Nephron (organoid): ENCODE results near the gene CYTH1.

Experiments used
- H3K27ac Mint-ChIP-seq, 3 experiments: 2 replicates each; pipeline ENCODE4 v1.8.0; 2020; ENCODE audit warnings: mixed read lengths in 3 of 3, mild to moderate bottlenecking in 2 of 3, moderate library complexity in 1 of 3
- H3K27me3 Mint-ChIP-seq: 2 replicates; pipeline ENCODE4 v1.8.0; 2021; ENCODE audit warnings: low read depth, mild to moderate bottlenecking, moderate library complexity, mixed read lengths
- H3K36me3 Mint-ChIP-seq: 2 replicates; pipeline ENCODE4 v1.8.0; 2020; ENCODE audit warnings: low read depth, mixed read lengths
- H3K4me1 Mint-ChIP-seq: 2 replicates; pipeline ENCODE4 v1.8.0; 2020; ENCODE audit warnings: mixed read lengths
- H3K4me3 Mint-ChIP-seq, 3 experiments: 2 replicates each; pipeline ENCODE4 v1.8.0; 2020; ENCODE audit warnings: mild to moderate bottlenecking in 3 of 3, mixed read lengths in 3 of 3, moderate library complexity in 2 of 3
- H3K9me3 Mint-ChIP-seq: 2 replicates; pipeline ENCODE4 v1.8.0; 2020; ENCODE audit warnings: mixed read lengths
- TF ChIP-seq, protein P1 (sequence below), 3 experiments: fragments of 200-600 bp; sonication (generic); IDR thresholded peaks; one replicate each; pipeline ENCODE4 v1.5.0; 2021; ENCODE audit warnings: antibody characterized with exemption in 3 of 3; ENCODE audit not compliant: unreplicated experiment in 3 of 3

The CYTH1 gene

DNA sequence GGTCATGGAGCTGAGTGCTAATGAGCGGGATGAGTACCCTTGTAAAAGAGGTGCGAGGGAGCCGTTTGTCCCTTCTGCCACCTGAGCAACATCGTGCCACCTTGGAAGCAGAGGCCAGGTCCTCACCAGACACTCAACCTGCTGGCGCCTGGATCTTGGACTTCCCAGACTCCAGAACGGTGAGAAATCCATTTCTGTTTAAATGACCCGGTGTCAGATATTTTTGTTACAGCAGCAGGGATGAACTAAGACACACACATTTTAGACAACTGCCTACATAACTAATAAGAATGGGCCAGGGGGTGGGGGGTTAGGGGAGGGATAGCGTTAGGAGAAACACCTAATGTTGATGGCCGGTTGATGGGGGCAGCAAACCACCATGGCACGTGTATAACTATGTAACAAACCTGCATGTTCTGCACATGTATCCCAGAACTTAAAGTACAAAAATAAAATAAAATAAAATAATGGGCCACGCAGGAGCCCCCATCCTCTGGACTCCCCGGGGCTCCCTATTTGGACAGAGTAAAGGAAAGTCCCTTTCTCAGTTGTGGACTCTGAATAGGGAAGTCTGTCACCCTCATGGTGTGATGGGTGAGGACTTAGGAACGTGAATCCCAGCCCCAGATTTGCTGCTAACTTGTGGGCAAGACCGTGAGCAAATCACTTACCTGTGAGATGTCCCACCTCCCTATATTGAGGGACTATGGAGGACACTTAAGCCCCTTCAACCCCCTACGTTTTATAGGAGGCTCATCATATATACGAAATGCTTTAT is 144.2 kb downstream of the CYTH1 start:
- H3K9me3 Mint-ChIP-seq, result no peaks in the 10 kb centered on the region
- H3K4me1 Mint-ChIP-seq, result no peaks in the 10 kb centered on the region
- no peak overlapping the region for H3K27ac Mint-ChIP-seq
- TF ChIP-seq, protein P1, sequence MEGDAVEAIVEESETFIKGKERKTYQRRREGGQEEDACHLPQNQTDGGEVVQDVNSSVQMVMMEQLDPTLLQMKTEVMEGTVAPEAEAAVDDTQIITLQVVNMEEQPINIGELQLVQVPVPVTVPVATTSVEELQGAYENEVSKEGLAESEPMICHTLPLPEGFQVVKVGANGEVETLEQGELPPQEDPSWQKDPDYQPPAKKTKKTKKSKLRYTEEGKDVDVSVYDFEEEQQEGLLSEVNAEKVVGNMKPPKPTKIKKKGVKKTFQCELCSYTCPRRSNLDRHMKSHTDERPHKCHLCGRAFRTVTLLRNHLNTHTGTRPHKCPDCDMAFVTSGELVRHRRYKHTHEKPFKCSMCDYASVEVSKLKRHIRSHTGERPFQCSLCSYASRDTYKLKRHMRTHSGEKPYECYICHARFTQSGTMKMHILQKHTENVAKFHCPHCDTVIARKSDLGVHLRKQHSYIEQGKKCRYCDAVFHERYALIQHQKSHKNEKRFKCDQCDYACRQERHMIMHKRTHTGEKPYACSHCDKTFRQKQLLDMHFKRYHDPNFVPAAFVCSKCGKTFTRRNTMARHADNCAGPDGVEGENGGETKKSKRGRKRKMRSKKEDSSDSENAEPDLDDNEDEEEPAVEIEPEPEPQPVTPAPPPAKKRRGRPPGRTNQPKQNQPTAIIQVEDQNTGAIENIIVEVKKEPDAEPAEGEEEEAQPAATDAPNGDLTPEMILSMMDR (IDR thresholded peaks at IDR 0.05; ENCODE audit: unreplicated experiment in 3 of 3), result no peak
- no peak overlapping the region for H3K4me3 Mint-ChIP-seq
- no peaks in the 10 kb centered on the region for H3K36me3 Mint-ChIP-seq
- H3K27me3 Mint-ChIP-seq, result peaks cover 18% of the 10 kb centered on the region

DNA sequence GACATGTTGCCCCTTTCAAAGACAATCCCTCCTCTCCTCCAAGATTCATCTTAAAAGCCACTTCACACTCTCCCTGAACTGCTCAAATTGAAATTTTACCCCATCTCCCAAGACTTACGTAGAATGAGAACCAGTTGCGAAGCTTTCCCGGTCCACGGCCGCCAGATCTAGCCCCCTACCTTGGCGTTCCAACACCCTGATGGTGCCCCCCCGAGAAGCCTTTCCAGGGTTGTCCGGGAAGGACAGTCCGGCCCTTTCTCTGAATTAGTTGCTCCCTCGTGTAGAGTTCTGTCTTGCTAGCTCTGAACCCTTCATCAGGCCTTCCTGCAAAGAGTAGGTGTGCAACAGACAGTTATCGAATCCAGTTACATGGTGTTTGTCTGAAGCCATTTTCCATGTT is 144.9 kb downstream of the CYTH1 start:
- no peaks in the 10 kb centered on the region for H3K36me3 Mint-ChIP-seq
- peaks cover 18% of the 10 kb centered on the region for H3K27me3 Mint-ChIP-seq
- no peak overlapping the region for H3K27ac Mint-ChIP-seq
- TF ChIP-seq, protein P1 (IDR thresholded peaks at IDR 0.05; ENCODE audit: unreplicated experiment in 3 of 3), result no peak
- H3K4me1 Mint-ChIP-seq, result no peaks in the 10 kb centered on the region
- no peaks in the 10 kb centered on the region for H3K9me3 Mint-ChIP-seq
- H3K4me3 Mint-ChIP-seq, result no peak overlapping the region

- H3K4me3 Mint-ChIP-seq, result no peak overlapping the region
- peaks cover 23% of the 10 kb centered on the region for H3K4me1 Mint-ChIP-seq
- H3K27ac Mint-ChIP-seq, result no peak overlapping the region
- H3K36me3 Mint-ChIP-seq, result no peaks in the 10 kb centered on the region
- H3K9me3 Mint-ChIP-seq, result no peaks in the 10 kb centered on the region
- TF ChIP-seq, protein P1 (IDR thresholded peaks at IDR 0.05; ENCODE audit: unreplicated experiment in 3 of 3), result no peak
- H3K27me3 Mint-ChIP-seq, result peaks cover 17% of the 10 kb centered on the region
Observed at GRCh38 chr17:78634154-78634553, 147.9 kb downstream of the CYTH1 start.

DNA sequence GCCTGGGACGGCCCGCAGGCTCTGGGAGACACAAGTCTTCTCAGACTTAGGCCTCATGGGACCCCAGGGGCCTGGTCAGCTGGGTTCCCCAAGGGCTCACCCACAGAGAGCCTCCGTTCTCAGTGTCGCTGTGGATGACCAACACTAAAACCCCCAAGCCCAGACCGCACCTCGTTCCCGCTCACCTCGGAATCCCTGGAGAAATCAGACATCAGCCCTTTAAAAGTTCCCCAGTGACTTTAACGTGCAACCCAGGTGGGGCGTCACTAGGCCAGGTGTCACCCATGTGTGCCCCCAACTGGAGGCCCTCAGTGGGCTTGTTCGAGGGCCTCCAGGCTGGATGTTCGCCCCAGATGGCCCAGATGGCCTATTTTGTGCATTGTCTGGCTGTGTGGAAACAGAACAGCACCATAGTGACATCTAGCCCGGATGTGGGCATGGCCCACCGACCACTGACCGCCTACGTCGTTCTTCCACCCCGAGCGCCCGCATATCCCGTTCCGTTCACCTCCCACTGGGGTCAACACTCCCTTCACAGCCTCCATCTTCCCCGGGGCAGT is 152.6 kb downstream of the CYTH1 start:
- no peaks in the 10 kb centered on the region for H3K9me3 Mint-ChIP-seq
- peaks cover 32% of the 10 kb centered on the region for H3K4me1 Mint-ChIP-seq
- TF ChIP-seq, protein P1 (IDR thresholded peaks at IDR 0.05; ENCODE audit: unreplicated experiment in 3 of 3), result no peak
- H3K27ac Mint-ChIP-seq, result peak overlapping the region in 2 of 3 experiments; percentile 25 to 63
- H3K27me3 Mint-ChIP-seq, result peaks cover 11% of the 10 kb centered on the region
- no peak overlapping the region for H3K4me3 Mint-ChIP-seq
- no peaks in the 10 kb centered on the region for H3K36me3 Mint-ChIP-seq

GRCh38 chr17:78628547-78629435 is 153.3 kb downstream of the CYTH1 start:
- Mint-ChIP-seq H3K27ac (peak overlapping the region in 2 of 3 experiments; percentile 25 to 63), H3K4me3 (no peak overlapping the region), H3K4me1 (peaks cover 35% of the 10 kb centered on the region), H3K27me3 (peaks cover 11% of the 10 kb centered on the region), H3K36me3 (no peaks in the 10 kb centered on the region), H3K9me3 (no peaks in the 10 kb centered on the region)
- TF ChIP-seq, protein P1 (IDR thresholded peaks at IDR 0.05; ENCODE audit: unreplicated experiment in 3 of 3), result no peak
